ENCODE results near the gene SLCO2B1. TPM values are rescaled to one million over a fixed set of nuclear protein-coding genes. Genes with fewer than 3 reads are reported as not detected.

Gene SLCO2B1
- total RNA-seq, 1 experiment from 2014 or later: not detected

DNA sequence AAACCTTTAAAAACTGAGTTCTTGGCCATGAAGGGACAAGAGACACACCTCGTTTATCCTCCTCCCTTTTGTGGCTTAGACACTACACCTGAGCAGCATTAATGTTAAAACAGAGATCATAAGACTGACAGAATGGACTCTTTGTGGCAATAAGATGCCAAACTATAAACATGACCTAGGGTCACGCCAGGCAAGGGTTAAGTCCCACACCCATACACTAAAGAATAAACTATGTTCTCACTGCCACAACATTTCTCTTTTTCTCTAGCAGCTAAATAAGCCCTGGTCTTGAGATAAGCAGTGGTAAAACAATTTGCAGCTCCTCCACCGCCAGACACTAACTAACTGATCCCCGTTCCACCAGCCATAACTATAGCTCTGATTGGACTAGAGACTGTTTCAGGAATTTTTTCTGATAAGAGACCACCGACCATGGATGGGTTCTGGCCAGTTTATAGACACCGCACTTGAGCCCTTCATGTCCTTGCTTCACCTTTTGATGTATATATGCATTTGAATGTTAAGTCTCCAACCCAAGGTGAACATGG is 4.9 kb upstream of the SLCO2B1 start:
- DNase-seq (ENCODE audit: unreplicated experiment): no peak
- Mint-ChIP-seq H3K36me3 (ENCODE audit: insufficient read depth, unreplicated experiment) (no peaks in the 10 kb centered on the region), H3K27me3 (ENCODE audit: insufficient read depth, unreplicated experiment) (peaks cover 11% of the 10 kb centered on the region), H3K4me1 (ENCODE audit: insufficient read depth, unreplicated experiment) (peaks cover 16% of the 10 kb centered on the region), H3K9me3 (ENCODE audit: unreplicated experiment) (no peaks in the 10 kb centered on the region), H3K4me3 (ENCODE audit: unreplicated experiment) (no peak overlapping the region), H3K27ac (ENCODE audit: low read depth, unreplicated experiment) (no peak overlapping the region)
- no TSS peak for BruUV-seq (replicated peaks)
- ChIA-PET POLR2A (interaction anchor here (0.7 to 1.0 kb wide), 2 partner anchors 32 to 102 kb away, joined by 3 read pairs; no protein-coding TSS in a partner anchor), CTCF (interaction anchor here (0.5 to 11.3 kb wide), 12 partner anchors 13 to 134 kb away, joined by 3 to 251 read pairs (median 6); no protein-coding TSS in a partner anchor)
- TF ChIP-seq, protein P1, sequence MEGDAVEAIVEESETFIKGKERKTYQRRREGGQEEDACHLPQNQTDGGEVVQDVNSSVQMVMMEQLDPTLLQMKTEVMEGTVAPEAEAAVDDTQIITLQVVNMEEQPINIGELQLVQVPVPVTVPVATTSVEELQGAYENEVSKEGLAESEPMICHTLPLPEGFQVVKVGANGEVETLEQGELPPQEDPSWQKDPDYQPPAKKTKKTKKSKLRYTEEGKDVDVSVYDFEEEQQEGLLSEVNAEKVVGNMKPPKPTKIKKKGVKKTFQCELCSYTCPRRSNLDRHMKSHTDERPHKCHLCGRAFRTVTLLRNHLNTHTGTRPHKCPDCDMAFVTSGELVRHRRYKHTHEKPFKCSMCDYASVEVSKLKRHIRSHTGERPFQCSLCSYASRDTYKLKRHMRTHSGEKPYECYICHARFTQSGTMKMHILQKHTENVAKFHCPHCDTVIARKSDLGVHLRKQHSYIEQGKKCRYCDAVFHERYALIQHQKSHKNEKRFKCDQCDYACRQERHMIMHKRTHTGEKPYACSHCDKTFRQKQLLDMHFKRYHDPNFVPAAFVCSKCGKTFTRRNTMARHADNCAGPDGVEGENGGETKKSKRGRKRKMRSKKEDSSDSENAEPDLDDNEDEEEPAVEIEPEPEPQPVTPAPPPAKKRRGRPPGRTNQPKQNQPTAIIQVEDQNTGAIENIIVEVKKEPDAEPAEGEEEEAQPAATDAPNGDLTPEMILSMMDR (IDR thresholded peaks at IDR 0.05; ENCODE audit: unreplicated experiment): no peak
- intact Hi-C loops (cut with micrococcal nuclease): no loop called here

DNA sequence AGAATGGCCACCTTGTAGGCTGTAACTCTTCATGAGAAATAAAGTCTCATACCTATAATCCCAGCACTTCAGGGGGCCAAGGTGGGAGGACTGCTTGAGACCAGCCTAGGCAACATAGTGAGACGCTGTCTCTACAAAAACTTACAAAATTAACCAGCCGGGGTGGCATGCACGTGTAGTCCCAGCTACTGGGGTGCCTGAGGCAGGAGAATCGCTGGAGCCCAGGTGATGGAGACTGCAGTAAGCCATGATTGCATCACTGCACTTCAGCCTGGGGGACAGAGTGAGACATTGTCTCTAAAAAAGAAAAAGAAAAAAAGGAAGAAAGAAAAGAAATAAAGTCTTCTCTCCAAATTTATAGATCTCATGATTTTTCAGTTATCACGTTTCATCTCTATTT is 4.2 kb upstream of the SLCO2B1 start:
- no peak for DNase-seq (ENCODE audit: unreplicated experiment)
- ChIA-PET POLR2A (interaction anchor here (1.0 kb wide), 1 partner anchor 31 kb away, joined by 3 read pairs; no protein-coding TSS in a partner anchor), CTCF (interaction anchor here (0.5 to 11.3 kb wide), 11 partner anchors 8 to 125 kb away, joined by 3 to 251 read pairs (median 3); no protein-coding TSS in a partner anchor)
- Mint-ChIP-seq H3K36me3 (ENCODE audit: insufficient read depth, unreplicated experiment) (no peaks in the 10 kb centered on the region), H3K9me3 (ENCODE audit: unreplicated experiment) (no peaks in the 10 kb centered on the region), H3K4me1 (ENCODE audit: insufficient read depth, unreplicated experiment) (peaks cover 20% of the 10 kb centered on the region), H3K27ac (ENCODE audit: low read depth, unreplicated experiment) (no peak overlapping the region), H3K4me3 (ENCODE audit: unreplicated experiment) (no peak overlapping the region), H3K27me3 (ENCODE audit: insufficient read depth, unreplicated experiment) (peaks cover 18% of the 10 kb centered on the region)
- intact Hi-C loops (cut with micrococcal nuclease): no loop called here
- no TSS peak for BruUV-seq (replicated peaks)
- TF ChIP-seq, protein P1 (IDR thresholded peaks at IDR 0.05; ENCODE audit: unreplicated experiment): no peak

DNA sequence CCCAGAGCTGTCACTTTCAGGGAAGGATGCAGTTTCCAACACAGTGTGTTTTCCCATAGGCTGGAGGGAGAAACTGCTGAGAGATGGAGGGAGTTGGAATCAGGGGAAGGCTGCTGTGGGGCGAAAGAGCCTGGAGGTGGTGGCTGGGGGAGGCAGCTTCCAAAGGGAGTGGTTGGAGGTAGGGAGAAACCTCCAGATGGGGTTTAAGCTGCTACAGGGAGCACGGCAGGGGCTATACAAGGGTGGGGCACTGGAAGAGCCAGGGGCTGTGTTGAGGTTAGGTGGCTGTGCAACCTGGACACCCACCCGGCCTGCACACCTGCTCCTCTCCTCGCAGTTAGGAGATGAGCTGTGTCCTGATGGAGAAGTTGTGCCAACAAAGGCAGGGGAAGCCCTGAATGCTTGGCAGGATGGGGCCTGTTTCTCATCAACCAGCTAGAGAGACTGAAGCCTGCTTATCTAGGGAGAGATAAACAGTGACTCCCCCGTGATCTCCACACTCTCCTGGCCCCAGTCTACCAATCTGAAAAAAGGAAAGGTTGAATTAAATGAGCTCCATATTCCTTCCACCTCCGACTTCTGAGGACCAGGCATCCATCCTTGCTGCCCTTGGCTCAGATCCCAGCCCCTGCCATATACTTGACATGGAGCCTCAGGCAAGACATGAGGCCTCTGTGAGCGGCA is 3.6 kb upstream of the SLCO2B1 start:
- intact Hi-C loops (cut with micrococcal nuclease): no loop called here
- DNase-seq (ENCODE audit: unreplicated experiment): no peak
- peaks cover 24% of the 10 kb centered on the region for H3K27me3 Mint-ChIP-seq (ENCODE audit: insufficient read depth, unreplicated experiment)
- ChIA-PET POLR2A (interaction anchor here (0.8 kb wide), 1 partner anchor 10 kb away, joined by 4 read pairs; no protein-coding TSS in a partner anchor), CTCF (interaction anchor here (0.7 to 11.3 kb wide), 12 partner anchors 9 to 572 kb away, joined by 3 to 251 read pairs (median 3); no protein-coding TSS in a partner anchor)
- H3K9me3 Mint-ChIP-seq (ENCODE audit: unreplicated experiment): no peaks in the 10 kb centered on the region
- H3K36me3 Mint-ChIP-seq (ENCODE audit: insufficient read depth, unreplicated experiment): no peaks in the 10 kb centered on the region
- peaks cover 22% of the 10 kb centered on the region for H3K4me1 Mint-ChIP-seq (ENCODE audit: insufficient read depth, unreplicated experiment)
- no peak overlapping the region for H3K4me3 Mint-ChIP-seq (ENCODE audit: unreplicated experiment)
- BruUV-seq (replicated peaks): no TSS peak
- TF ChIP-seq, protein P1 (IDR thresholded peaks at IDR 0.05; ENCODE audit: unreplicated experiment): no peak
- no peak overlapping the region for H3K27ac Mint-ChIP-seq (ENCODE audit: low read depth, unreplicated experiment)

DNA sequence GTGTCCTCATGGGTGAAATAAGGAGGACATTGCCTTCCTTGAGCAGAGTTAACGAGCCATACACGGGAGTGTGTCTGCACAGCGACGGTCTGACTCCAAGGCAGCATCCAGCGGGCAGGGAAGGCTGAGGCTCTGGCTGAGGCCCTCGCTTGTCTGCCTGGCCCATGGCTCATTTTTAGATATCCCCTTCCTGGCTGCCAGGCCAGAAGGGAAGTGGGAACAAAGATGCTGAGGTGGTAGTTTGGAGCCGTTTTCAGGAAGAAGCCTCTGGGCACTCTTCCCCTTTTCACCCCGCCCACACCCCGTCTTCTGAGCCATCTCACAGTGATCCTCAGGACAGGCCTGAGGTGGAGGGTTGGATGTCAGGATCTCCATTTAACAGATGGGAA is 3.0 kb upstream of the SLCO2B1 start:
- intact Hi-C loops (cut with micrococcal nuclease): no loop called here
- DNase-seq (ENCODE audit: unreplicated experiment): no peak
- Mint-ChIP-seq H3K36me3 (ENCODE audit: insufficient read depth, unreplicated experiment) (no peaks in the 10 kb centered on the region), H3K27ac (ENCODE audit: low read depth, unreplicated experiment) (no peak overlapping the region), H3K4me3 (ENCODE audit: unreplicated experiment) (no peak overlapping the region), H3K9me3 (ENCODE audit: unreplicated experiment) (no peaks in the 10 kb centered on the region), H3K4me1 (ENCODE audit: insufficient read depth, unreplicated experiment) (peaks cover 19% of the 10 kb centered on the region), H3K27me3 (ENCODE audit: insufficient read depth, unreplicated experiment) (peaks cover 27% of the 10 kb centered on the region)
- TF ChIP-seq, protein P1 (IDR thresholded peaks at IDR 0.05; ENCODE audit: unreplicated experiment): no peak
- CTCF ChIA-PET: interaction anchor here (0.7 to 11.3 kb wide), 8 partner anchors 9 to 571 kb away, joined by 3 to 251 read pairs (median 4); no protein-coding TSS in a partner anchor
- POLR2A ChIA-PET: interaction anchor here (0.8 kb wide), 1 partner anchor 9 kb away, joined by 4 read pairs; no protein-coding TSS in a partner anchor
- no TSS peak for BruUV-seq (replicated peaks)

Data from MCF 10A (cell line).